Measurements from ENCODE around the gene CFAP77.
A peak's percentile ranks its signal among the peaks of the same experiment; 100 is the strongest.

CFAP77 gene

DNA sequence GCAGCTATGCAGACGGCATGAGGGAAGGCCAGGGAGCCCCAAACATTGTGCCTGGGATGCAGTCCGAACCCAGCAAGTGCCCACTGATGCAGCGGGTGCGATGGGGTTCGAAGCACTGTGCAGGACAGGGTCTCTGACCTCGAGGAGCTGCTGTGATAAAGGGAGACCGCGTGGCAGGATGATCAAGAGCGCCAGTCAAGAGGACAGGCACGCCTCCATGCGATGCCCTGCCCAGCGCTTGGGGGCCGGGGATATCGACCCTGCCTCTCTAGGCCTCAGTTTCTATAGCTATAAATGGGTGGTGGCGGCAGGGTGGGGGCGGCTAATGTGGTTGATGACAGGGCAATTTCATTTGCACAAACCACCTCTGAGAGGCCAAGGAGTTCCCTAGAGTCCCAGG, 87.7 kb downstream of the CFAP77 start:
- DNase-seq = no peak

DNA sequence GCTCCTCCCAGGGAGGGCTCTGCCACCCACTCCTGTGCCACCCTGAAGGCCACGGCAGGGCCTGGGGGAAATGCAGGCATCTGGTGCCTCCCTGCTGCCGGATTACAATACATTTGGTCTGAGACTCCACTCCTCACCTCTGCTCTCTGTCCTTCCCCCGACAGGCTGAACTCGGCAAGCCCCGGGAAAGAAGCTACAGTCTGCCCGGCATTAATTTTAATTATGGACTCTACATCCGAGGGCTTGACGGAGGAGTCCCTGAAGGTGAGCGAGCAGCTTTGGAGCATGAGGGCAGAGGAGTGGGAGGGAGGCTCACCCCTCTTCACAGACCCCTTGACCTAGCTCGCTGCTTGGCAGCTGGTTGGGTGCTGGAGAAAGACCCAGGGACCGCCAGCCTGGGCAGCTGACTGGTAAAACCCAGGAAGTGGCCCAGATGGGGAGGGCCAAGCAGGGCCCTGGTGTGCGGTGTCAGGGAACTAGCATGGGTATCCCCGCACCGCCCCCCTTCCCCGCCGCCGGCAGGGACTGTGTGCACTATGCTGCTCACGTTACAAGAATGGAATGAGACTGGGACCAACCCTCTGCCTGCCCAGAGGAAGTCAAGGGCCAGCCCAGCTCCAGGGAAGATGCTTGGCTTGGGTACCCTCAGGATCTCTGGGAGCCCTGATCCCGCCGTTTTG, 88.7 kb downstream of the CFAP77 start:
- DNase-seq = no peak

DNA sequence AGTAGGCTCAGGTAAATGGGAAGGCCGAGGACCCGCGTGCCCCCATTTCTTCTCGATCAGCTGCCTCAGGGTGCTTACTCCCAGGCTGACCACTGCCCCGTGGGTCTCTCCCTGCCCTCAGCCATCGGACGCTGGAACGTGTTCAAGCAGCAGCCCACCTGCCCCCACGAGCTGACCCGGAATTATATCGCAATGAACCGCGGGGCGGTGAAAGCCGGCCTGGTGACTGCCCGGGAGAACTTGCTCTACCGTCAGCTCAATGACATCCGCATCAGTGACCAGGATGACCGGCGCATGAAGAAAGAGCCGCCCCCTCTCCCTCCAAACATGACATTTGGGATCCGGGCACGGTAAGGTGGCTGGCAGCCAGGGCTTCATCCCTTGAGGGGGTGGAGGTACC, 89.2 kb downstream of the CFAP77 start:
- no peak for DNase-seq

DNA sequence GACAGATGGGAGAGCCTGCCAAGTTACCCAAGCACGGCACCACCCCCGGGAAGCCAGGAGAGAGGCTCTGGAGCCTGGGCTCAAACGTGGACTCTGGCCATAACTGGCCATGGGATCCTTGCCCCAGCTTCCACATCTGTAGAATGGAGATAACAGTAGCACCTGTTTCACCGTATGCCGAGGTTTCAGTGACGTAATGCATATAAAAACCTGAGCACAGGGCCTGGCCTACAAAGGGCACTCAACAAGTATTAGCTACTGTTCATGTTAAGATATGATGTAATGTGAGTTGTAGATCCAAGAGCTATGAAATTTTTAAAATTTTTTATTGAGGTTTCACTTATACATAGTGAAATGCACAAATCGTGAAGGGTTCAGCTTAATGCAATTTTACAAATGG, 90.2 kb downstream of the CFAP77 start:
- DNase-seq = no peak

DNA sequence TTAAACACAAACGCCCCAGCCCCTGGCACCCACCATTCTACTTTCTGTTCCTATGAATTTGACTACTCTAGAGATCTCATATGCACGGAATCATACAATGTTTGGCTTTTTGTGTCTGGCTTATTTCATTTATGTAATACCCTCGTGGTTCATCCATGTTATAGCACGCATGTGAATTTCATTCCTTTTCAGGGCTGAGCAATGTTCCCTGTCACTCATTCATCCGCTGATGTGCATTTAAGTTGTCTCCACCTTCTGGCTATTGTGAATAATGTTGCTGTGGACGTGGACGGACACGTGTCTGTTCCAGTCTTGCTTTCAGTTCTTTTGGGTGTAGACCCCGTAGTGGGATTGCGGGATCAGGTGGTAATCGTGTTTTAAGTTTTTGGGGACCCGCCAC, 92.5 kb downstream of the CFAP77 start:
- no peak for DNase-seq

DNA sequence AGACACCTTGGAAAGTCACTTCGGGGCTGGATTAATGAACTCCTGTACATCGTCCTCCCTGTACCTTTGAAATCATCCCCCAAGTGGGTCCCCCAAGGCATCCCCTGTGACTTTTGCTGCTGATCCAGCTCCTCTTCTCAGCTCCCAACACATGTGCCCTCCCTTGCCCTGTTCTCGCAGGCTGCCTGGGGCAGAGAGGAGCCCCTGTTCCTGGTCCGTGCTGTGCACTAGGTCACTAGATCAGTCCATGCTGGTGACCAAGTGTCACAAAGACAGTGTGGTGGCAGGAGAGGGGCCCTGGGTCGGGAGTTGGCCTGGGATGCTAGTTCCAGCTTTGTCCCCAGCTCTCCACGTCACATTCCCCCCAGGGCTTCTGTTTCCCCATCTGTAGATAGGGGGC, 93.1 kb downstream of the CFAP77 start:
- no peak for DNase-seq

DNA sequence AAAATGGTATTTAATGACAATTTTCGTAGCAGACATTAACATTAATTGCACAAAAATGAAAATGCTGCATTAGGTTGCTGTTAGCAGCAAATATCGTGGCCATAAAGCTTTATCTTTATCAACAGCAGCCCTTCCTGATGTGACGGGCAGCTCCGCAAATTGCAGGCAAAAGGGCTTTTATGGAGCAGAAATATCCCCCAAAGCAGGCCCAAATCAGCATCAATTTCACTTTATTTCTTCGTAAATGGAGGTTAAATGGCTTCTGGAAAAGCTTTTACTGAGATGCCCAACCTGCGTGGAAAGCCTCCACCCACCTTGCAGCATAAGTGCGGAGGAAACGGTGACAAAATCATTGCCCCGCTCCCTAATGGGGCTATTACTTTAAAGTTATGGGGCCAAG, 94.5 kb downstream of the CFAP77 start:
- DNase-seq = no peak

DNA sequence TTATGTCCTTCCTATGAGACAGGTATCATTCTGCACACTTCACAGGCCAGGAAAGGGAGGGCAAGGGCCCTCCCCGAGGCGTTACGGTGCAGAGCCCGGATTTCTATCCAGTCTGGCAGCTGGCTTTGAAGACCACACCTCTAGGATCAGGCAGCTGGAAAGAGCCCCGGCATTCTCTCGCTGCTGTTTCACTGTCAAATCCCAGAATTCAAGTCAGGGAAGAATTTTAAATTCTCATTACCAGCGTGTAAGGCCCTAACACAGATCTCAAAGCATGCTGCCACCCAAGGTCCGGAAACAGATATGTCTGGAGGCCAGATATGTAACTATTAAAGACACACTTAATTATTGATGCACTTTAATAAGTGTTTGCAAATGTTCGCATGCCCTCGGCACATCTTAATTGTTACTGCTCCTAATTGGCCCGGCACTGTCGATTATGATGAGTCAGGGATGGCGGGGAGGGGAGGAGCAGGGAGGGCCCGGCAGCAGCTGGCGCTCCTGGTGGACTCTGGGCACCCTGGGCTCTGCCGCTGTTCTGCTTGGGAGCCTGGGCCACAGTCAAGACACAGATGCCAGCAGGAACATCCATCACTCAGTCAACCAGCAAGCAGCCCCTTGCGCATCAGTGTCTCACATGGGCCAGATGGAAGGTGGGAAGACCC, 96.1 kb downstream of the CFAP77 start:
- DNase-seq = no peak

DNA sequence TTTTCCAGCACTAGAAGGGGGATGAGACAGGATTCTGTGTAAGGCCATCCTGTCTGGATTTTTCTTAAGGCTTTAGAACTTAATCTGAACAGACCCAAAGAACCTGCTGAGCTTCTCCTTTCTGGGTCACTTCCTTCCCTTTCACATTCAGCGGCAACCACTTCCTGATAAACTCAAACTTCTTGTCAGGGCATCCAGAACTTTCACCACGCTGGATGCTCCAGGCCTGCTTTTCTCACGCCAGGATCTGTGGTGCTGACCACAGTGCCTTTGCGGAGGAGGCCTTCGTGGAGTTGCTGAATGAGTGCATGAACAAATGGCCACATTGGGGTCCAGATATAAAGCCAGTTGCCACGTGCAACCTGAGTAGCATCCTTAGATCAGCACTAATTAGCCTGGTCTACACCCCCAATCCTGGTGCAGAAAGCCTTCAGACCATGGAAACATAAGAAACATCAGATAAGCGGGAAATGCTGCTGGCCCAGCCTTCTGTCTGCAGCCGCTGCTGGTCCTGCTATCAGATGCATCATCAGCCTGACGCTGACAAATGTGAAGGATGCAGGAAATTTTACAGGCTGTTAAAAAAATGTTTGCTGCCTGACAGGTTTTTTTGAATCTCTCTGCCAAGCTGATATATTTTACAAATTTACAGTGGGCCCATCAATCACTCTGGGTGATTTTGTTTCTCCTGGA, 97.1 kb downstream of the CFAP77 start:
- DNase-seq = no peak

DNA sequence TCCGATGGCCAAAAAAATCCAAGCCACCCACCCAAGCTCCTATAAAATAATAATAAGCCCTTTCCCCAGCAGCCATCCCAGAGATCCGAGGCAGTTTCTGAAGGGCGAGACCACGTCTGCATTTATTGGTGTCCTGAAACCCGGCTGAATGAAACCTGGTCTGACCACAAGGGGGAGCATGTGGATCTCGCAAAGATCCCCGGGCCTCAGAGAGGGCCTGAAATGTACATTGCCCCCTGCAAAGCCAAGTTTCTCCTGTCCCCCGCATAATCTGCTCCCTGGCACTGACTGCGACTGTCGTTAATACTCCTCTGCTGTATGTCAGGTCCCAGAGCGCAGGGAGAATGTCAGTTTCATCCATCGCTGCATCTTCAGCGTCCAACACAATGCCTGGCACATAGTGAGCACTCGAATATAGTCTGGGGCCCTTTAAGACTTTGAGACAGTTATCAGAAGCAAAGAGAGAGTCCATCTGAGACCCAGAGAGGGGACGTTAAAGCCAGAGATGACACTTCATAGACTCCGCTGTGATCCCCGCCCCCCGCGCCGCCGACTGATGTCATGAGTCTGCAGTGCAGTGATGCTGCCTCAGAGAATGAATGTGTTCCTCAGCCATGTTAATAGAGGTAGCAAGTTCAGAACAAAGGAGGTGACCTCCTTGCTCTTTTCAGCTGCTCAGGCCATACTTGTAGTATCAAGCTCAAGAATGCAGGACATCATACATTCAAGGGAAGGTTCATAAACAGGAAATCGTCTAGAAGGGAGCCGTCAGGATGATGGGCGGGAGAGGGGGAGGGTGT, 97.9 kb downstream of the CFAP77 start:
- DNase-seq = peak; percentile 65

DNA sequence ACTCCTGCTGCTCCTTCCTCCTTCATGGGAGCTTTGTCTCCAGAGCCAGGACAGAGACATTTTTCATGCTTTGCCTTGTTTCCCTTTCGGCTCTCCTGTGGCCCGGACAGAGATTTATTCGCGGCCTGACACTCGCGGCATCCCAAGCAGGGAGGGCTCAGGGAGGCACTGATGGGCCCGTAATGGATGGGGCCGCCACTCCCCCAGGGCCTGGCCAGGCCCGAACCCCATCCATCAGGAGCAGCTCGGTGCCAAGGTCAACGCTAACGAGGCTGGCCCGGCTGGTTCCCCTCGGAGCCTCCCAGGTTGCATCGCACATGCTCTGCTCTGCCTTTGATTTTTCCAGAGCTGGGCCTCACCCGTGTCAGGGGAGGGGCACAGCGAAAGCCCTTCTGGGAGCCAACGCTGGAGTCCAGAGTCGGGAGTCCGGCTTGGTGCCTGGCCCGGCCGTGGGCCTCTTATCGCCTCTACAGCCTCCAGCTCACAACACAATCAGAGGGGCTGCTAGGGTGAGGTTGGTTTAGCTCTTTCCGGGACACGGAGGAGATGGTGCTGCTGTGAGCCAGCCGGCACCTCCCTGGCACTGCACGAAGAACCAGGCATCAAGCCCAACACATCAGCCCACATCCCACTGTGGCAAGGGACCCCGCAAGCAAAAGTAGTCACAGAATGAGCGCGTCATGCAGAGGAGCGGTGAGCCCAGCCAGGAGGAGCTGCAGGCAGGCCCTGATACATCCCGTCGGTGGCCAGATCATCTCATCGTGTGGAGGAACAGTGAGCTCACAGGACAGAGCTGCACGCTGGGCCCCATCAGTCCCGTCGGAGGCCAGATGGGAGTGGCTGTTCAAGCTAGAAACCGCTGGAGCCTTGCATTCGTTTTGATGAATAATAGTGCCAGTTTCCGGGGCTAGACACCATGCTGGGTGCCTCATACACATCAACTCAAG, 100.2 kb downstream of the CFAP77 start:
- no peak for DNase-seq

DNA sequence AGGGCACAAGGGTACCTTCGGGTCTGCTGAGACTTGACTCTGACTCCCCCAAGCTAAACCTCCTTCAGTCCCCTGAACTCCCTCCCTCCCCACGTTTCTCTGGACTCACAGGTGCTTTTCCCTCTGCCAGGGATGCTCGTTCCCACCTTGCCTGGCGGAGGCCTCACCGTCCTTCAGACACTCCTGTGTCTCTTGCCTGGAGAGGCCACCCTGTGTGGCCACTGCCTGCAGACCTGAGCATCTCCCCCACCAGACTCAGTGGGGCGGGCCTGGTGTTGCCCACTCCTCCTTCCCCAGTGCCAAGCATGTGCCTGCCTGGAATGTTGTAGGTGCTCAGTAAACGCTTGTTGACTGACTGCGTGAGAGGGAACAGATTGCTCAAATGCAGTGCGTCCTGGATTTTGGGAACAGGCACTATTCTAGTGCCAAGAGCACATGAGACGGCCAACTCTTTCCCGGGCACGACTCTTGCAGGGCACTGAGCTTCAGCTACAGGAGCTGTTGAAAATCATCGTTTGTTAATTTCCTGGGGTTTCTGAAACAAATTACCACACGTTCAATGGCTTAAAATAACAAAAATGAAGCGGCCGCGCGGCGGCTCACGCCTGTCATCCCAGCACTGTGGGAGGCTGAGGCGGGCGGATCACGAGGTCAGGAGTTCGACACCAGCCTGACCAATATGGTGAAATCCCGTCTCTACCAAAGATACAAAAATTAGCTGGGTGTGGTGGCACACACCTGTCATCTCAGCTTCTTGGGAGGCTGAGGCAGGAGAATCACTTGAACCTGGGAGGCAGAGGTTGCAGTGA, 101.4 kb downstream of the CFAP77 start:
- DNase-seq = no peak

DNA sequence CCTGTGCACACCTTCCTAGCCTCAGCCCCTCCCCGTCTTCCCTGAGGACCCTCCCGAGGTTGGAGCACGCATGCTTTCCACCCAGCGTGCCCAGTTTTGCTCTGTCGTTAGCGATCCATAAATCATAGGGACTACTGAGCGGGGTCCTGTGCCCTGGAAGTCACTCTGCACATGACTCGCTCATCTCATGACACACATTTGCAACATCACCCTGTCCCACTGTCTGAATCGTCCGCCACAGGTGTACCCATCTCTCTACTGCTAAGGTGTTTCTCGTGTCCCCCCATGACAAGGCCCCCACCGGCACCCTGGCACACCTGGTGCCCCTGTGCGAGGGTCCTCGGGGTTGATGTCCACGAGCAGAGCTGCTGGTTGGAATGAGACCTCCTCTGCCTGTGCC, 103.4 kb downstream of the CFAP77 start:
- no peak for DNase-seq

DNA sequence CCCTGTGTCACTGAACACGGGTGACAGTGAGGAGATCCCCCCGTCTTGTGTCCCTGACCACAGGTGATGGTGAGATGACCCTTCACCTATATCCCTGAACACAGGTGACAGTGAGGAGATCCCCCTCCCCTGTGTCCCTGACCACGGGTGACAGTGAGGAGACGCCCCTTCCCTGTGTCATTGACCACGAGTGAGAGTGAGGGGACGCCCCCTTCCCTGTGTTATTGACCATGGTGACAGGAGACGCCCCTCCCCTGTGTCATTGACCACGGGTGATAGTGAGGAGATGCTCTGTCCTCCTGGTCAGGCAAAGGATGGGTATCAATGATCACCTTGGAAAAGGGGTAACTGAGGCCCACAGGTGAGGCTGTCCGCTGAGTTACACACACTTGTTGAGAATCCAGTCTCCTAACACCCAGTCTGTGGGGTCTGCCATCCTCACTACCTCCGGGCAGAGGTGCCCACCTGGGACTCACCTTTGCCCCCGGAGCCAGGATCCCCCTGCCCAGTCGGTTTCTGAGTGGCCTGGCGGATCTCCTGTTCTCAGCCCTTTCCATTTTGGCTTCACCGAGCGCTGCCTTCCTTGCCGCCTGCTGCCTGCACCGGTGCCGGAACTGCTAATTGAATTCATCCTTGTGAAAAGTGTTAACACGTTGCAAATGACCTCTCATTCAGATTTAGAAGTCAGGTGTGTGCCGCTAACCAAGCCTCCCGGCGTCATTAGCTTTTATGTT, 104.2 kb downstream of the CFAP77 start:
- no peak for DNase-seq

DNA sequence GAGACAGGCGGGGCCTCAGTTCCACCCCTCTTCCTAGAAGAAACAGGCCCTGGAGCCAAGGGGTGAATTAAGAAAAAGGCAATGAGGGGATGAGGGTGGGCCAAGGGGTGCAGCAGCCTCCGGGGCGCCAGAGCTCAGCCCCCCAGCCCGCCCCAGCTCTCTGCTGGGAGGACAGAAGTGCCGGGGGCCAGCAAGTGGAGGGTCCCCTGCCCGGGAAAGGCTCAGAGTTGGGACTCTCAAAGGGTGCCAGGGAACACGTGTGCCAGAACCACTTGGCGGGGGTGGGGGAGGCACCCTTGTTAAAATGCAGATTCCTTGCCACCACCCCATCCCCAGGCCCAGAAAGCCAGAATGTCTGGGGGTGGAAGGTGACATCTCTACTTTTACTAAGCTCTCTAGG, 104.8 kb downstream of the CFAP77 start:
- no peak for DNase-seq

DNA sequence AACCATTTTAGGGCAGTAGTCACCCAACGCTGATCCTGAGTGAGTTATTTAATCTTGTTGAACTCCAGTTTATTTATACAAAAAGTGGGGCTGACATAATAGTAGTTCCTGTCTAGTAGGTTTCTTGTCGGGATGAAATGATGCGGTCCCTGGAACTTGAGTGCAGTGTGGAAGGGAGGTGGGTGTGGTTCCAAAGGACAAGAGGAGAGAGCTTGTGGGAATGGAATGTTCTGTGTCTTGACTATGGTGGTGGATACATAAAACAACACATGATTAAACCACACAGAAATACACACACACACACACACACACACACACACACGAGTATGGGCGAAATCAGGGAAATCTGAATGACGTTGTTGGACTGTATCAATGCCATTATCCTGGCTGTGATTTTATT, 106.3 kb downstream of the CFAP77 start:
- DNase-seq = no peak

DNA sequence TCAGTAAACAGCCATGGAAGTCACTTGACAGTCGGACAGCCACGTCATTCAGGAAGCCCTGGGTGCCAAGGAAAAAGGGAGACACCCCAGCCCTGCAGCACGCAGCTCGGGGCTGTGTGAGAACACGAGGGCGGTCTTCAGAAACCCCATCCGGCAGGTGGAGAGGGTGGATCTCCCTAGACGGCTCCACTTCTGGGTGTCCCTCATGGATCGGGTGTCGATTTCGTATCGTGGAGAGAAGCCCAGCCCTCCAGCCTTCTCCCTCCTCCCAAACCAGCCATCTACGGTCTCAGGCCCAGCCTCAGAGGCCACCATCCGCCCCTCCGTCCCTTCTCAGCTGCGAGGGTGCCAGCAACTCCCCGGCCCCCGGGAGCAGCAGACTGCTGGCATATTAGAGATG, 106.9 kb downstream of the CFAP77 start:
- DNase-seq = no peak

DNA sequence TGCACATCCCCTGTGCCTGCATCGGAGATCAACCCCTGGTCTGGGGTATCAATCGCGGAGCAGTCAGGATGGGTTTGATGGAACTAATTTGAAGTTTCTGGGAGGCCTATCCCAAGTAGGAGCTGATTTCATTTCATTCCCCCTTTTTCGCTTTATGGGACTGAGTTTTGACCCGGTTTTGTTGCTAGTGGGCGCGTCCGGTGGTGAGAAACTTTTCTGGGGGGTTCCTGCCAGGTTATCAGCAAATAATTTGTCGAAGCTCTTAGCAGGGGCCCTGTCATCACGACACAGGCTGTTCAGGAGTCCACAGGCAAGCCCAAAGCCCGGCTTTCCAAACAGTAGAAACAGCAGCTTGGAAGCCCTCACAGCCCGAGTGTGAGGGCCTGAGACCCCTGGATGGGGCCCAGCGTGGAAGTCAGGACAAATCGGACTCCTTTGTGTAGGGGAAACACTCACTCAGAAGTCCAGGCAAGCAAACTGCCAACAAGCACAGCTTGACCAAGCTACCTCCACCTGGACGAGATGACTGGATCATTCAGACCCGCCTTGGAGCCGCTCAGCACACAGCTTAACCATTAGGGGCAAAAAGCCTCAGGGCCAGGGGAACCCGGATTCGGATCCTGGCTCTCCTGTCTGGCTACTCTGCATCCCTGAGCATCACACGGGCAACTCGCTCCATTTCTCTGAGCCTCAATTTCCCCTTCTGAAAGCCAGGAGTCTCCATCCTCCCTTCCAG, 108.0 kb downstream of the CFAP77 start:
- no peak for DNase-seq

DNA sequence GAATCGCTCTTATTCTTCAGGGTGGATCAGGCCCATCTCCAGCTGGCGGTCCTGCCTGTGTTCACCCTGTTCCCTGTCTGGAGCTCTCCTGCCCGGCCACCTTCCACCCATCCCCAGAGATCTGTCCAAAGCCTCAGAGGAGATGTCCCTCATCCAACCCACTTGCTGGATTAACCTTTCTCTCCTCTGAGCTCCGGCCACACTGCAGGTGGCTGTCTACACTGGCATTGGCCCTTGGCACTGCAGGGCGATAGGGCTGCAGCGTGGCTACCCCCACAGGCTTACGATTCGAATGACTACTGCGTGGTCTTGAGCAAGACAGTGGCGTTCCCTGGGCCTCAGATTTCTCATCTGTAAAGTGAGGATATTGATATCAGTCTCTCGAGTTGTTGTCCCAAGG, 108.6 kb downstream of the CFAP77 start:
- DNase-seq = no peak

DNA sequence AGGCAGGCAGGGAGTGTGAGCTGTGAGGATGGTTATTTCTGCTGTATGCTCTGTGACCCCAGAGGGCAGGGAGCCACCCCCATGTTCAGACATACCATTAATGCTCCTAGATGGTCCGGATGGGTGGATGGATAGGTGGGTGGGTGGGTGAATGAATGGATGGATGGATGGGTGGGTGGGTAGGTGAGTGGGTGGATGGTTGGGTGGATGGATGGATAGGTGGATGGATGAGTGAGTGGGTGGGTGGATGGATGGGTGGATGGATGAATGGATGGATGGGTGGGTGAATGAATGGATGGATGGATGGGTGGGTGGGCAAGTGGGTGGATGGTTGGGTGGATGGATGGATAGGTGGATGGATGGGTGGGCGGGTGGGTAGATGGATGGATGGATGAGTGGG, 109.0 kb downstream of the CFAP77 start:
- DNase-seq = no peak
